COLO668 (cell line): ENCODE results near the gene GKAP1.
A peak's percentile ranks its signal among the peaks of the same experiment; 100 is the strongest.
"Not testable (repeated sequence)": the region's sequence is repeated elsewhere in the genome, so short reads cannot be mapped to it uniquely, and the experiment has no call there.

ENCODE experiments used
- DNase-seq: peaks from one replicate; lab custom pipeline; 2025; ENCODE audit not compliant: unreplicated experiment; lab: John Stamatoyannopoulos, UW

GKAP1 gene

GRCh38 chr9:83817356-83818278, at the start of gene GKAP1:
TSS of gene GKAP1 (minus strand) at chr9:83817769. CDS start at chr9:83806517, 11,252 bp downstream.
- peak; percentile 88 for DNase-seq

- DNase-seq, result not testable (repeated sequence)
These were observed 32.3 kb upstream of the GKAP1 start for GRCh38 chr9:83849895-83850294.

- DNase-seq, result not testable (repeated sequence)
These were observed 19.6 kb upstream of the GKAP1 start for GRCh38 chr9:83837070-83837643.

- not testable (repeated sequence) for DNase-seq
These were observed 13.0 kb upstream of the GKAP1 start for GRCh38 chr9:83830426-83831071.

GRCh38 chr9:83824986-83825623, 7.5 kb upstream of the GKAP1 start:
- DNase-seq, result not testable (repeated sequence)

GRCh38 chr9:83817011-83817355, 586 bp downstream of the GKAP1 start:
- DNase-seq, result not testable (repeated sequence)

GRCh38 chr9:83815120-83815519, 2.4 kb downstream of the GKAP1 start:
- not testable (repeated sequence) for DNase-seq

- not testable (repeated sequence) for DNase-seq
These were observed 8.4 kb downstream of the GKAP1 start for GRCh38 chr9:83809213-83809612.

- not testable (repeated sequence) for DNase-seq
These were observed 13.1 kb downstream of the GKAP1 start for GRCh38 chr9:83804454-83804853.

- DNase-seq, result not testable (repeated sequence)
These were observed 13.6 kb downstream of the GKAP1 start for GRCh38 chr9:83803941-83804340.

GRCh38 chr9:83800236-83801033, 17.1 kb downstream of the GKAP1 start:
- no peak for DNase-seq

- DNase-seq, result no peak
These were observed 23.5 kb downstream of the GKAP1 start for GRCh38 chr9:83794051-83794450.

- no peak for DNase-seq
These were observed 24.8 kb downstream of the GKAP1 start for GRCh38 chr9:83792746-83793145.

GRCh38 chr9:83778164-83778563, 39.4 kb downstream of the GKAP1 start:
- no peak for DNase-seq

GRCh38 chr9:83775932-83776331, 41.6 kb downstream of the GKAP1 start:
- no peak for DNase-seq

- DNase-seq, result no peak
These were observed 44.7 kb downstream of the GKAP1 start for GRCh38 chr9:83772860-83773259.

- DNase-seq, result no peak
These were observed 52.2 kb downstream of the GKAP1 start for GRCh38 chr9:83765376-83765775.

- no peak for DNase-seq
These were observed 63.1 kb downstream of the GKAP1 start for GRCh38 chr9:83754383-83754977.

- no peak for DNase-seq
These were observed 67.9 kb downstream of the GKAP1 start for GRCh38 chr9:83749706-83750105.

- DNase-seq, result no peak
These were observed 73.4 kb downstream of the GKAP1 start for GRCh38 chr9:83744206-83744605.
